ENCODE data around the gene RPP25. TPM values are rescaled to one million over a fixed set of nuclear protein-coding genes. Genes with fewer than 3 reads are reported as not detected.

Gene RPP25
- total RNA-seq, 1 experiment from 2014 or later, result 14.9 TPM

GRCh38 chr15:74964794-74965193 is 8.2 kb upstream of the RPP25 start:
- H3K27ac Mint-ChIP-seq (ENCODE audit: unreplicated experiment), result no peak overlapping the region
- intact Hi-C loops (cut with micrococcal nuclease; ENCODE audit: unreplicated experiment), result no loop called here
- peaks cover 38% of the 10 kb centered on the region for H3K27me3 Mint-ChIP-seq (ENCODE audit: unreplicated experiment)
- H3K9me3 Mint-ChIP-seq (ENCODE audit: low read depth, unreplicated experiment), result no peaks in the 10 kb centered on the region
- DNase-seq, result no peak
- peaks cover 9% of the 10 kb centered on the region for H3K4me1 Mint-ChIP-seq (ENCODE audit: low read depth, unreplicated experiment)
- no peaks in the 10 kb centered on the region for H3K36me3 Mint-ChIP-seq (ENCODE audit: insufficient read depth, unreplicated experiment)
- no peak overlapping the region for H3K4me3 Mint-ChIP-seq (ENCODE audit: low read depth, unreplicated experiment)
- CTCF ChIA-PET, result interaction anchor here (0.6 to 0.9 kb wide), 3 partner anchors 8 to 430 kb away, joined by 3 to 4 read pairs (median 3); partner anchors contain the start of genes FAM219B and RPP25
- no TSS peak for BruUV-seq (replicated peaks)
- TF ChIP-seq CTCF (IDR thresholded peaks at IDR 0.05; ENCODE audit: unreplicated experiment), result no peak

DNA sequence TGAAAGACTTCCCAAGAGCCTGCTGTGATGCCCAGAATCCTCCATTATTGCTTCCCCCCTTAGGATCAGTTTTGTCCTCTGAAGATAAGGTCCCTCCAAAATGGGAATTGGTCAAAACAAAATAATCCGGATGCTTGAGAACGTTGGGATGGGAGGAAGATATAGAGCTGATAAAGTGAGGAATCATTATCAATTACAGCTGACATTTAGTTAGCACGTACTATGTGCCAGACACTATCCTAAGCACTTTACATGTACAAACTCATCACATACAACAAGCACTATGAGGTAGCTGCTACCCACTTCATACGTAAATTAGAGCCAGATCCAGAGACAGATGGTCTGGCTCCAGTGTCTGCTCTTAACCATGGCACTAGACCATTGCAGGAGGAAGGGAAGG is 6.6 kb upstream of the RPP25 start:
- CTCF ChIA-PET, result interaction anchor here (0.6 kb wide), 1 partner anchor 485 kb away, joined by 8 read pairs; no protein-coding TSS in a partner anchor
- no peak for DNase-seq
- BruUV-seq (replicated peaks), result no TSS peak
- H3K4me1 Mint-ChIP-seq (ENCODE audit: low read depth, unreplicated experiment), result peaks cover 14% of the 10 kb centered on the region
- intact Hi-C loops (cut with micrococcal nuclease; ENCODE audit: unreplicated experiment), result no loop called here
- no peaks in the 10 kb centered on the region for H3K9me3 Mint-ChIP-seq (ENCODE audit: low read depth, unreplicated experiment)
- peaks cover 49% of the 10 kb centered on the region for H3K27me3 Mint-ChIP-seq (ENCODE audit: unreplicated experiment)
- H3K36me3 Mint-ChIP-seq (ENCODE audit: insufficient read depth, unreplicated experiment), result peaks cover 3% of the 10 kb centered on the region
- no peak for TF ChIP-seq CTCF (IDR thresholded peaks at IDR 0.05; ENCODE audit: unreplicated experiment)
- no peak overlapping the region for H3K27ac Mint-ChIP-seq (ENCODE audit: unreplicated experiment)
- H3K4me3 Mint-ChIP-seq (ENCODE audit: low read depth, unreplicated experiment), result no peak overlapping the region

DNA sequence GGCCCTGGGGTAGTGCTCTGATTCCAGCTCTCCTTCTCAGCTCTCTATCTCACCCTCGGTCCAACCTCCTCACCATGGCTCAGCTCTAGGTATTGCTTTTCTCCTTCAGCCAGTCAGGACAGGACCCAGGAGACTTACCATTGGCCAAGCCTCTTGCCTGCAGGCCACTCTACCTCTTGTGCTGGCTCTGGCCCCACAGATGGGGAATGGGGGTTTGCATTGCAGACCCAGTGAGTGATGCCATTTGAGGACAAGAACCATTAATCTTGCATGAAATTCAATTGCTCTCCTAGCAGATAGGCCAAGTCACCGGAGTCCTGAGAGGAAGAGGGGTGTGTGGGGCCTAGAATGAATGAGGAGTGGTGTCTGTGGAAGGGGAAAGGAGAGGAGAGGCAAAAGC is 6.1 kb upstream of the RPP25 start:
- Mint-ChIP-seq H3K9me3 (ENCODE audit: low read depth, unreplicated experiment) (no peaks in the 10 kb centered on the region), H3K27ac (ENCODE audit: unreplicated experiment) (no peak overlapping the region), H3K4me1 (ENCODE audit: low read depth, unreplicated experiment) (peaks cover 20% of the 10 kb centered on the region), H3K27me3 (ENCODE audit: unreplicated experiment) (peaks cover 54% of the 10 kb centered on the region), H3K36me3 (ENCODE audit: insufficient read depth, unreplicated experiment) (peaks cover 8% of the 10 kb centered on the region), H3K4me3 (ENCODE audit: low read depth, unreplicated experiment) (no peak overlapping the region)
- TF ChIP-seq CTCF (IDR thresholded peaks at IDR 0.05; ENCODE audit: unreplicated experiment), result no peak
- CTCF ChIA-PET, result interaction anchor here (0.6 kb wide), 1 partner anchor 484 kb away, joined by 8 read pairs; no protein-coding TSS in a partner anchor
- intact Hi-C loops (cut with micrococcal nuclease; ENCODE audit: unreplicated experiment), result no loop called here
- no peak for DNase-seq
- no TSS peak for BruUV-seq (replicated peaks)

GRCh38 chr15:74962219-74962618 is 5.6 kb upstream of the RPP25 start:
- CTCF ChIA-PET, result interaction anchor here (2.9 kb wide), 1 partner anchor 12 kb away, joined by 13 read pairs; no protein-coding TSS in a partner anchor

More at GRCh38 chr15:74962219-74962618, 5.6 kb upstream of the RPP25 start:
- H3K27me3 Mint-ChIP-seq (ENCODE audit: unreplicated experiment), result peaks cover 58% of the 10 kb centered on the region
- H3K27ac Mint-ChIP-seq (ENCODE audit: unreplicated experiment), result no peak overlapping the region
- H3K4me3 Mint-ChIP-seq (ENCODE audit: low read depth, unreplicated experiment), result no peak overlapping the region
- no peaks in the 10 kb centered on the region for H3K9me3 Mint-ChIP-seq (ENCODE audit: low read depth, unreplicated experiment)
- H3K36me3 Mint-ChIP-seq (ENCODE audit: insufficient read depth, unreplicated experiment), result peaks cover 13% of the 10 kb centered on the region
- peaks cover 24% of the 10 kb centered on the region for H3K4me1 Mint-ChIP-seq (ENCODE audit: low read depth, unreplicated experiment)
- intact Hi-C loops (cut with micrococcal nuclease; ENCODE audit: unreplicated experiment), result no loop called here
- no peak for TF ChIP-seq CTCF (IDR thresholded peaks at IDR 0.05; ENCODE audit: unreplicated experiment)
- BruUV-seq (replicated peaks), result no TSS peak
- no peak for DNase-seq

Measured in Calu3 (cell line).